ENCODE measurements around the gene CAPZB.

Gene CAPZB

DNA sequence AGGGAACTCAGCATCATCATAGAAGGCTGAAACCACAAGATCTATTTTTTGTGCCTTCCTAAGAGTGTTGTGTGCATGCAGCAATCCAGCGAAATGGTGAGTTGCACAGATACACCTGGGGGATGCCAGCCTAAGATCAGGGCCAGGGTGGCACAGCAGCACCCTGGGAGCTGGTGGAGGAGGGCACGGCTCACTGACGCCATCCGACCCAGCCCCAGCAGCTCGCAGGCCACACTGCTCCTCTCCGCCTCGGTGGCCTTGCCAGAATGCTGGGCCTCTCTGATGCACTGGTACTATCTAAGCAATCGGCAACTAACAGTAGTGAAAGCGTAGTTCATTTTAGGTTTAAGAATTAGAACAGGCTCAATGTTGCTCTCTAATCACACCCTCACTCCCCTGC is 37.8 kb downstream of the CAPZB start:
- DNase-seq: no peak

DNA sequence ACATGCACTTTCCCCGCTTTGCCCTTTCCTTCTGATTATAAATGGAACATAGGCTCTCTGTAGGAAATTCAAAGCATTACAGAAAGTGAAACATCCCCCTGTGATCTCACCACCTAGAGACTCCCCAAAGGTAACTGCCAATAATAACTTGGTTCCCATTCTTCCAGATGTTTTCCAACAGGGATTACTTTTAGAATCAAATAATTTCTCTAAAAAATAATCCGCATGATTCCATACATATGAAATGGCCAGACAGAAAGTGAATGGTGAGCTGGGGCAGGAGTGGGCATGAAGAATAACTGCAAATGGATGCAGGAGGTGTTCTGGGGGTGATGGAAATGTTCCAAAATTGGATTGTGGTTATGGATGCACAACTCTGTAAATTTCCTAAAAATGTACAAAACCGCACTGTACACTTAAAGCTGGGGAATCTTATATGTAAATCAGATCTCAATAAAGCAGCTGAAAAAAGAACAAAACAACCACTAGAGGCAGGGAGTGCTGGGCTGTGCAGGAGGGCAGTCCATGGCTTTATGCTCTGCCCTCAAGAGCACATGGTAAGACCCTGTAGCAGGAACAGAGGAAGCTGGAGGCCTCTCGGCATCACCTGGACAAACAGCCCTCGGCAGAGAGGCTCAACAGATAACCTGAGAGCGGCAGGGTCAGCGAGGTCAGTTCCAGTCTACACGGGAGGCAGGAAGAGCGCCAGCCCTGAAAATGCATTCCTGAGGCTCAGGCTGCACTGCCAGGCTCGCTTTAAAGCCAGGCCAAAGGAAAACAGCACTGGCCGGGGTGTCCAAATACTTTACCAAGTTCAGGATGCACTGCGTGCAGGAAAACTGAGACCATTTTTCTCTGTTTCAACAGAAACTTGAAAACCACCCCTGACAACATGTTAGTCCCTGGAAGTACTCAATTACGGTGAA is 39.7 kb downstream of the CAPZB start:
- no peak for DNase-seq

DNA sequence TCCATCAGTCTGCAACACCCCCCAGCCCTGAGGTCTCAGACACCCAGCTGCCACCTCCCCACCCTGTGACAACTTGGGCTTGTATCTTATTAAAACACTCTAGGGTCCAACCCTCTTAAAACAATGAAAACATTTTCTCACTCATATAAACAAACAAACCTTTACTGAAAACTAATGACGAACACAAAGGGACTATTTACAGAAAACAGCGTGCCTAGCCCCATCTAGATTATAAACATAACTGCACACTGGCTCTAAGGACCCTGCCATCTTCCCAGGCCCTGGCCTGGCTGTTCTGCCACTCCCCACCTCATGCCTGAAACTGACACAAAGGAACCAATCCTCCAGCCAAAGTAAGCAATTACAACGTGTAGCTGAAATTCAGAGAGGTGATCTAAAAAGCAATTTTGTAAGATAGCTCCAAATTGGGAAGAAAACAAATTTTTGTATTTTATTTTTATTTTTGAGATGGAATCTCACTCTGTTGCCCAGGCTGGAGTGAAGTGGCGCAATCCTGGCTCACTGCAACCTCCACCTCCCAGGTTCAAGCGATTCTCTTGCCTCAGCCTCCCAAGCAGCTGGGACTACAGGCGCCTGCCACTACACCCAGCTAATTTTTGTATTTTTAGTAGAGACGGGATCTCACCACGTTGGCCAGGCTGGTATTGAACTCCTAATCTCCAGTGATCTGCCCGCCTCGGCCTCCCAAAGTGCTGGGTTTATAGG is 40.9 kb downstream of the CAPZB start:
- no peak for DNase-seq

DNA sequence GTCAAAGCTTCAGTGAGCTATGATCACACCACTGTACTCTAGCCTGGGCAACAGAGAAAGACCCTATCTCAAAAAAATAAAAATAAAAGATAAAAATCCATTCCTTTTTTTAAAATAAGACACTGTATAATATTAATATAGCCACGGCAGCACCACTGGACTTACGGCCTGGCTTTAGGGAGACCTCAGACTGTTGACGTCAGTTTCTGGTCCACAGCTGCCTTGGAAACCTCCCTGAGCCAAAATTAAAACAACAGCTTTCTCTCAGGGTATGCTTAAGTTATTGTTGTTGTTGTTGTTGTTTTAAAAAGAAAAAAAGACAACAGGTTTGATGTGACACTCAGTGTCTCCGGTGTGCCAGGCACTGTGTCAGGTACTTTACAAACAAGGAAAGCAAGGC is 42.0 kb downstream of the CAPZB start:
- DNase-seq: no peak

DNA sequence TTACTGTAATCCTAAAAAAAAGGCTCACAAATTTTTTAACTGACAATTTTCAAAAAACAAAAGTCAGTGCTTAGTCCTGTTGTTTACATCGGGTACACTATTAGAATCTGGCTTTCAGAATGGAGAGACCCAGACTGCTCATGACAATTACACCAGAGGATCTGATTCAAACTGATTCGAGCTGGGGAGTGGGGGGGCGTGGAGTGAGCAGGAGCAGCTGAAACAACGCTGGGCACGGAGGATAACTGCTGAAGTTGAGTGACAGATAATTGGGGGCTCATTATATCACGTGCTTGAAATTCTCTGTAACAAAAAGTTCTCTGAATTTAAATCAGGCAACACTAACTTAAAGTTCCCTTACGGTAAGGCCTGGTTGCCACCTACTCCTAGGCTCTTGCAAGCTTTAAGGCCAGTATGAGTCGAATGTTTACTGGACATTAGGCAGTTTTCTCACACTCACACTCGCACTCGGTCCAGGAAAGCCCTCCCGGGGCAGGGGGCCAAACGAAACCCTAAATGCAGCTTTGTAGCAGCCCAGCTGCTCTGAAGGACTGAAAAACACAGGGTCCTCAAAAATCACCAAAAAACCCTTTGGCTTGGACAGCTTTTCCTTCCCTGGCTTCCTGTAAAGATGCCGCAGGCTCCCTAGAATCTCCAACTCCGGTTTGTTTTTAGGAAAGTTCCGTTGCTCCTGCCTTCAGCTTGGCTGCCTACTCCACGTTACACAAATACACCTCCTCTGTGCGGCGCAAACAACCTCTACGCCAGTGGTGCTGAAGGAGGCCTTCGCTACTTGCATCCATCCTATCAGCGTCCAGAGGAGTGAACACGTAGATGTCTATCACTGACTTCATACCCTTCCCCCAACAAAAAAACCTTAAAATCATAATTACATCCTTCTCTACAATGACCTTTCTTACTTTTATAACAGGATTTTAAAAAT is 42.9 kb downstream of the CAPZB start:
- DNase-seq: no peak

DNA sequence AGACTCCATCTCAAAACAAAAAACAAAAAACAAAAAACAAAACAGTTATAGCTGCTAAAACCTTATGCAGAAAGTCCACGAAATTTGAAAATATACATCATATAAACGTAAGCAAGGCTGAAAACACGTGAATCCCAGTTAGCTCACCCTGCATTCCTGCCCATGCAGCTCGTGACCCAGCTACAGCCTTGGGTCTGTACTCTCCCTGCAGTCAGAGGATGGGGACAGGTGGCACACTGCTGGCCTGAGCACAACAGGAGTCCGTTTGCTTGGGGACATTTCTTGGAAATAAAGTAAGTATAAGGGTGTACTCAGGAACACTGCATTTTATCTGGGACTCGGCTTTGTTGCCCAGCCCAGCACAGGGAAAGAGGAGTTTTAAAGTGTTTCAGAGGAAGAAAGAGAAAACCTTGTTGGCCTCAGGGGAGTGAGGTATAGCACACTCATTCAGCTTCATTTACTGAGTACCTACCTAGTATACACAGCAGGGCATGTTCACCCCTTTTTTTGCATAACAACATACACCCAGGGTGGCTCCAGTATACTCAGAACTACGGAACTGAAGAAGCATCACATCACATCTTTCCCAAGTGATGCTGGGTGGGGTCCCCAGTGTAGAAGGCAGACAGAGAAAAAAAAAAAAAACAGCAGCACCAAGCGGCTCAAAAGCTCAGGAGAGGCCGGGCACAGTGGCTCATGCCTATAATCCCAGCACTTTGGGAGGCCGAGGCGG is 44.1 kb downstream of the CAPZB start:
- no peak for DNase-seq

DNA sequence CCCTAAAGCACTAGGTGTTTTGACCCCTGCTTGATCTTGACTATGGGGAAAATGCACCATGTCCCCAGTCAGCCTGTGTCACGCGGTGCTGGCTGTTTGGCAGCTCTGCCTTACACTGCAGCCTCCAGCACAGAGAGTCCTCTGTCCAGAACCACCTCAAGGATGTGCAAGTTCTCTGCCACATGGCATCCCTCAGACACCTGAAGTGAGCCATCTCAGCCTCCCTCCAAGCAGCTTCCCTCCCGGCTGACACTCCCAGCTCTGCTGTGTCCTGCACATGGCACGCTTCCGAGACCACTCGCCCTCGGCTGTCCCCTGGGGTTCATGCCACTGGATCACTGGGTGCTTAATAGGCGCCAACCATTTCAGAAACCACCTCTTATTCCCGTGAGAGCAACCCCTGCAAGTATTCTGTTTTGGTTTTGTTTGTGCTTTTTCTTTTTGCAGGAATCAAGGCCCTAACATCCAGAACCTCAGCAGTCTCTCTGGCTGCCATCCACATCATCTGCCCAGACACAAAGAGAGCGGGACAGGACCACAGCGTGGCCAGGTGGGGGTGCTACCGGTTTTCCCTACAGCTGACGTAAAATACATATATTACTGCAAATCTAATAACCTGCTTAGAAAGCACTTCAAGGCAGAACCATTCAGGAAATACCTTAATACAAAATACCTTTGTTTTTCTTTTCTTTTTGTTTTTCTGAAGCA is 45.7 kb downstream of the CAPZB start:
- no peak for DNase-seq

DNA sequence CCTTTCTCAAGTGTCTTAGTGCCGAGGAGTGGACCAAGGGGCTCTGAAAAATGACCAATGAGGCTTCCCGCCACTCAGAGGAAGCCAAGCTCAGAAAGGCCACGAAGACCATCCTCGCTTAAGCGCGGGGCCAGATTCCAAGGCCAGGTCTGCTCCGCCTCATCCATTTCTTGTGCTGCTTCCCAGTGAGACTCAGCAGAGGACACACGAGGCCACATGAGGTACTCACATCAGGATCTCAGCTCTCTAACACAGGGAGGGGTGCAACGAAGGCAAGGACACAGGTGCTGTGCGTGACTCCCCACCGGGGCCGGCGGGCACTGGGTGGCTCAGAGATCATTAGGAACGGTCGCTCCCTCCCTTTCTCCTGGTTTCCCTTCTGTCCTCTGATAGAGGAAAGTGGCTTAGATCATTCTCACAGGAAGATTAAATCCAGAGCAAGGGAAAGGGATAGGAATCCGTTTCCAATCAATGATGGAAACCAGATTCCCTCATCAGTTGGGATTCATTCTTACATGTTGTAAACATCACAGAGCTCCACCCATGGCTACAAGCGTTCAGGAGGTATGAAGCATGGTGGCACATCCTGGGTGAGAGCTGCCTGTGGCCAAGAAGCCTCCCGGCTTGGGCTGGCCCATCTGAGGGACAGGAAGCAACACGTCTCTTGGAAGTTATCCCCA is 46.7 kb downstream of the CAPZB start:
- no peak for DNase-seq

DNA sequence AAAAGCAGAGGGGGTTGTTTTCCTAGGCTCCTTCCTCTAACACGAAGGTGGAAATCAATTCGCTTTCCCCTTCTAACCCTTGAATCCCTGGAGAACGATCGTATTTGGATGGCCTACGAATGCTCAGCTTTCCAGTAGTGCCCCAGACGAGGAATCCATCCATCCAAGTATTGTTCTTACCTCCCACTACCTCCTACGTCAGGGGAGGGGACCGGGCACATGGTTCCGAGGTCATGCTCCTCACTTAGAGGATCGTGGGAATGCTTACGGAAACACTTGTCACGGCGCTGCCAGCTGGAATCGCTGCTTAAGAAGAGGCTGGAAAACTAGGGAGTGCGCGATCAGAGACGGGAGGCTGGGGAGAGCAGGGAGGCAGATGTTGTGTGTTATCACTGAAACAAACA is 47.4 kb downstream of the CAPZB start:
- no peak for DNase-seq

DNA sequence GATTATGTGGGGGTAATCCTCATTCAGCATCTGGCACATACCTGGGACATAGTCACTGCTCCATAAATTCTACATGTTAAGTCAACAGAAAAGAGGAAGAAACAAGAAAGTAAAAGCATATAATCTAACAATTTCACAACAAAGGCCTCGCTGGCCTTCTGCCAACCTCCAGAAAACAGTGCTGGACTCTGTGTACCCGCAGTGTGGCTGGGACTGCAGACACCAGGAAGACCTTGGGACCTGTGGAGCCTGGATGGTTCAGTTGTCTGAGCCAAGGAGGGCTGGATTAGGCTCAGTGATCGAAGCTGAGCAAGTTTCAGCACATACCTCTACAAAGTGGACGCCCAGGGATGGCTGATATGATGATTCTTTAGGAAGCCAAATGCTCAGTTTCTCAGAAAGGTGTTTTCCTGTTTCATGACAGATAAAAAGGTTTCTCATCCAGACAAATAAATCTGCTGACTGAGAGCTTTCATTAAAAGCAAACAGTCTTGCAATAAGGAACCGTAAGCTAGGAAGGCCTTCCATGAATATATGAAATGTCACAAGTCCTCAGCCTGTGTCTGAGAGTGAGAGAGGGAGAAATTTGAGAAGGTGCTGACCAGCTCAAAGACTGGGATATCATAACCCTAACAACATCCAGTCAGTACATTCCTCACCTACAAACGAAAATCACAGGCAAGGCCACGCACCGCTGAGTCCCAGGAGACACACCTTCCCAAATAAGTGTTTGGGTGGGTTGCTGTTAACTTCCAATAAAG is 48.4 kb downstream of the CAPZB start:
- no peak for DNase-seq

DNA sequence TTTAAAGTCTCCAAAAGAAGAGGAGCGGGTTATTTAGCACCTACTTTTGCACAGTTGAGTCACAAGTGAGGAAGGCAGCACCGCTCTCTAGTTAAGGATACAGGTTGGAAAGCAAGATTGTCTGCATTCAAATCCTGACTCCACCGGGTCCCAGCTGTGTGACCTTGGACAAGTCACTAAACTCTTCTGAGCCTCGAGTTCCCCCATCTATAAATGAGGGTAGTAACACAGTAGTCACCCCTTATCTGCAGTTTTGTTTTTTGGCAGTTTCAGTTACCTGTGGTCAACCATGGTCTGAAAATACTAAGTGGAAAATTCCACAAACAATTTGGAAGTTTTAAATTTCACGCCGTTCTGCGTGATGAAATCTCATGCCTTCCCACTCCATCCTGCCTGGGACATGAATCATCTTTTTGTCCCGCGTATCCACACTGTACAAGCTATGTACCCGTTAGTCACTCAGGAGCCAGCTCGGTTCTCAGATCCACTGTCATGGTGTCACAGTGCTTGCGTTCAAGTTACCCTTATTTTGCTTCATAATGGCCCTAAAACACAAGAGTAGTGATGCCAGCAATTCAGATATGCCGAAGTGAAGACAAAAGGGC is 49.4 kb downstream of the CAPZB start:
- DNase-seq: peak; percentile 39

DNA sequence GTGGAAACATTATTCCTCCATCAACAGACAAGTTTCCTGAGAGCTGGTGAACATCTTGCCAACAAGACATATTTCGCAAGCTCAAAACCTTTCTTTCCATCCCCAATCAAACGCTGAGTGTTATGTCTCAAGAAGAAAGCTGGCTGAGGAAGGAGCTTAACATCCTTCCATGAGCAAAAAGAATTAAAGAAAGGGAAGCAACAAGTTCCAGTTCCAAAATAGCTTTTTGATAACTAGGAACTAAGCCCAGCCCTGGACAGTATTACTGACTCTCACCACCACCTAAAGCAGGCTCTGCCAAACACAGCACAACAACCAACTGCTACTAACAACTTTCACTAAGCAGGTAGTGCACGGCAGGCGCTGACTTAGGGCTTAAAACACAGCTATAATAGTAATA is 50.2 kb downstream of the CAPZB start:
- DNase-seq: no peak

DNA sequence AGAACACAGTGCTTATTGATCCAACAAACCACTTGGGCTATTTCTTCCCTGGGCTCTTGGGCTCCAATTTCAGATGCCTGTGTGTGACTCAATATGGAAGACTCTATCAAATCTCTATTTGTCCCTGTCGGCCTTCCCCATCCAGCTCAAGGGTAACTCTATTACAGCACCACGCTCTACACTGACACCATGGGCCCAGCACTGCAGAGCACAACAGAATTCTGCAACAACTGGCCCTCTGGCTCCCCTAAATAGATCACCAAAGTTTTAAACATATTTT is 51.7 kb downstream of the CAPZB start:
- DNase-seq: no peak

DNA sequence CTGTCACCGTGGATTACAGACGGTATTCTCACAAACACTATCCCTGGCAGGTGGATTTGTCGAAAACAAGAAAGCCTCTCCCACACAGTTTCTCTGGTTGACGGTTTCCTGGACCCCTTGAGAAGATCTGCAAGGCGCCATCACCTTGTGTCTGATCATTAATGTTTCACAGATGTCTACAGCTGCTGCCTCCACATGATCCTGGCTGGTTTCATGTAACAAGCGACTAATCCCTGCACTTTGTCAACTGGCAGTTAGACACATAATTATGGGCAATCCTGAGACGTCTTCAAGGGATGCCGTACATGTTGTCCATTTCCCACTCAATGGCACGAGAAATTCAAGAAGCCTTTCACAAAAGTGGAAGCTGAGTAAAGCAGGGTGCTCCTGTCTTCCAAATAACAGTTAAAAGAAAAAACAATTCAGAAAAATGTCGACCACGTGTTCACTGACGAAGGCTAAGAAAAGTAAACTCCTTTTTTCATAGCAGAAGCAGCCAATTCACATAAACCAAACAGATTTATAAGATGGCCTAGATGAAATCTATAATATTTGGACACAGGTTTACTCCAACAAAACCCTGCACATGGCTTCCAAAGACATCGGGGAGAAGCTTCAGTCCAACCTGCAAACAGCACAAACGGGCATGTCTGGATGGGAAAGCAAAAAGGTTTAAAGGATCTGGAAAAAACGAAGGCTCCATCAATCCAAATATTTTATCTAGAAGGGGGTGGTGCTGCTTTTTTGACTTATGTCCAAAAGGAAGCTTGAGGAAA is 52.2 kb downstream of the CAPZB start:
- DNase-seq: no peak

DNA sequence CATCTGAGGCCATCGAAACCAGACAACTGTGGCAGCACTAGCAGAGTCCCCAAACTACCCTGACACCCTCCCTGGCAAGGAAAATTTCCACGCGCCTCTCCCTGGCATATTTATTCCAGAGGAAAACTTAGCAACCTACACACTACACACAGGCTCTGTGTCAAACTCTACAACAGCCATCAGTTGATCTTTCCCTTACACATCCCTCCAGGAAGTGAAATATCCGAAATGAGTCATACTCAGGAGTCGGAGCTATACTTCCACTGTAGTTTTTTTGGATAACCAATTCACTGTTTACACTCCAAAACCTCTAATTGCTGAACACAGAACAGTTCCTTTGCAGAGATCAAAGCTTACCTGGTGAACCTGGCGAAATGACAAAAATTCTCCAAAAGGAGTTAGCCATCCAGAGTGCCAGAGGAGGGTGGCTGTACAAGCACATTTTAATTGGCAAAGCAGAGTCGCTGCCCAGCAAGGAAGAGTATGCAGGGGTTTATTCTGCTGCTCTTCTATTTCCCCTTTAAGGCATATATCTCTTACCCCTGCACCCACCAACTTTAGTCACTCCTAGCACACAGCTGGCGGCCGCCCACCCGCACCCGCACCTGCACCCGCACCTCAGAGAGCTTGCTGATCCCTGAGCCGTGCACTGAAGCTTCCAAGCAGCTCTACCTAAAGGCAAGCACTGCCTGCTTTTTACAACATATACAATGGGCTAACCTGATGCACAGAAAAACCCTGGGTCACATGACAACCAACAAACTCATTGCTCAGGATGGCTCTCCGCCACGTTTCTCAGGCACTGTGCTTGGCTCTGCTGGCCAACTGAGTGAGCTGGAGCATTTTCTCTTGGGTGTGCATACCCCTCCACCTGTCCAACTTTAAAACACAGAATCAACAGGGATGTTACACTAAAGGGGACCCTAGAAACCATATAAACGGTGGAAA is 54.9 kb downstream of the CAPZB start:
- no peak for DNase-seq

DNA sequence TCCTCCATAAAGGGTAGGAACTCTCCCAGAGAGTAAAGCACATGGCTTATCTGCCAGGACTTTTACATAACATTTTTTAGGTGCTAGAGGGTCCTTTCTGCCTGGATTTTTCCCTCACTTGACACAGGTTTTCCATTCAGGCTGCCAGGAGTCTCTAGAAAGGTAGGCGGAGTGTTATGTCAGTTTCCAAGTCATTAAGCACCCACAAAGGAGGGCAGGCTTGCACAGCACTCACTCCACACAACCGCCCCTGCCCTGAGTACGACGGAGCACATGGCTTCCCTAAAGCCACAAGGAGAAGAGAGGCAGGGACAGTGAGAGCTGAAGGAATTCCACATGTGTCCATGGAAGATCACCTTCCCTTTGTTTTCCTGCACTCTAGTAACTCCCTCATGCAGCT is 55.7 kb downstream of the CAPZB start:
- DNase-seq: no peak

DNA sequence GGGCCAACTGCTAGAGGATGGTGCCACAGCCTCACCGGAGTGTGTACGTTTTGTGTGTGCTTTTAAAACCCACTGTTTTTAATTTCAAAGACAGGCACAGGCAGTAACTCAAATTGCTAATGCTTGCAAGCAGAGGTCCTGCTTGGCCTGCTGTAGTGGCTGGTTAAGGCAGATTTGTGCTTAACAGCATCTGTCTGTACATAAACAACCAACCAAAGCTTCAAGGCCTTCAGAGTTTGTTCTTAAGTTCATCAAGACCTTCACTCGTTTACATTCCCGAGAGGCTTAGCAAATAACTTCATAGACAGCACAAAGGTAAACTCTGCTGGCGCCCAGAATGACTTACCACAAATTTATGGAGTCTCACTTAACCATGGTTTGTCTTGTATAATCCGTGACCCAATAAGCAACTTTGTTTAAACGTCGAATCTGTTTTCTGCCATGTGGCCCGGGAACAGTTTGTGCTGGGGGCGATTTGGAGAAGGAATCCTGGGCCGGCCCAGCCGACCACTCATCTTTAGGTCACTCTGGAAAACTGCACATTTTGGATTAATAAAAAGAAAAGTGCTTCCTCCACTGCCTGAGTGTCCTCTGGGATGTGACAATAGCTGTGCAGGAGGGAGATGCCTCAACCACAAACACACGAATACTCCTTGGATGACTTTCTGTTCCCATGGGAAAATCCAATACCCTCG is 58.1 kb downstream of the CAPZB start:
- DNase-seq: no peak

Data from amniotic stem cell (primary cell).